Activated T-cell treated with anti-CD3 and anti-CD28 coated beads, Interleukin-2, amount 50 U/mL, for 48 hours (primary cell): ENCODE data around the gene ARHGAP12.
A peak's percentile ranks its signal among the peaks of the same experiment; 100 is the strongest.

ENCODE experiments used
- DNase-seq, 2 experiments: peaks; one replicate each; pipeline ENCODE4 v3.0.0-alpha.2; 2020

ARHGAP12 gene

DNA sequence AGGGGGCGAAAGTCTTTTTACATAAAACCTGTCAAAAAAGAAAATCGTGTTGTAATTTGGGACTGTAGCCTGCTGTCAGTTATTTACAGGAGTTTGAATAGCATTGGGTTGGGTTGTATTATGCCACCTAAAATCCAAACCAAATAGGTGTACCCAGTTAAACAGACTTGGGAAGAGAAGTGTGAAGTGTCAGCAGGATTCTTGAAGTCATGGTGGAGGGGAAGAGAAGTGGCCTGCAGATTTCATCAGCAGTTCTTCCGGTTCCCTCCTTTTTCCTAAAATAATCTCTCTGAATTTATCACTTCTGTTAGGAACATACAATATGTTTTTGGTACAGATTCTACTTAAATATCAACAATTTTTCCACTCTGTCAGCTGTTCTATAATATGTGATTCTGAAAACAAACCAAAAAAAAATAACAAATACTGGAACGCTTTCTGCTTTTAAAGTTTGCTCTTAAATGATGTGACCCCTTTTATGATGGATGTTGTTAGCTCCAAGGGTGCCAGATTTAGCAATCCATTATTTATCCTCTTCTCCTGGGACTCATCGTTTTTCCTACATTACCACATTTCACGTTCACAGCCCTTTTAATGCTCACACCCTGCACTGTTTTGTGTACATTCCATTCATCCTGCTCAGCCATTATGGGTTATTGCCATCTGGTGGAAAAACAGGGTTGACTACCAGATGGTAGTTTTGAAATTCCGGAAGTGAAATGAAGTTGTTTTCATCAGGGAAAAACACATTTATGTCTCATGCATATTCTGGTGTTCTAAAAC is 18.7 kb upstream of the ARHGAP12 start:
- DNase-seq: no peak

DNA sequence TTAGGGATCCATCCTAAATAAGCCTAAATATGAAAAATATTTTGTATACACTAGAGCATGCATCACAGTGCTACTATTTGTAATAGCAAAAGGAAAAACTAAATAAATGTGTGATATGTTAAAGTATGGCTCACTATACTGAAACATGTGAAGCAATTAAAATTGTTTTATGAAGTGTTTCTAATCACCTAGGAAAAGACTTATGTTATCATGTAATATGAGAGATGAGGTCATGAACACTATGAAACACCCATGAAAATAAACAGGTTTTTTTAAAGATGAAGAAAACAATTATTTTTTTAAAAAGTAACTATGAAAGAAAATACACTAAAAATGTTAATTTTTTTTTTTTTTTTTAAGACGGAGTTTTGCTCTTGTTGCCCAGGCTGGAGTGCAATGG is 16.8 kb upstream of the ARHGAP12 start:
- no peak for DNase-seq

DNA sequence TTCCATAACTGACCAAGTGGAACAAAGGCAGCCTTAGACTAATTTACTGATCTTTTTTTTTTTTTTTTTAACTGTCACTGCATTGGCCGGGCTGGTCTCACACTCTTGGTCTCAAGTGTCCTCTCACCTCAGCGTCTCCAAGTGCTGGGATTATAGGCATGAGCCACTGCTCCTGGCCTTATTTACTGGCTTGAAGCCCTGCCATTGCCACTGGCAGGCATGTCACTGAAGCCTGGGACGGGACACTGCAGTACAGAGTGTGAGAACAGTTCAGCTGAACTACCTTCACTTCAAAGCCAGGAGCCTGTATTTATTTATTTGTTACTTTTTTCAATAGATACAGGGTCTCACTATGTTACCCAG is 15.4 kb upstream of the ARHGAP12 start:
- DNase-seq: no peak

DNA sequence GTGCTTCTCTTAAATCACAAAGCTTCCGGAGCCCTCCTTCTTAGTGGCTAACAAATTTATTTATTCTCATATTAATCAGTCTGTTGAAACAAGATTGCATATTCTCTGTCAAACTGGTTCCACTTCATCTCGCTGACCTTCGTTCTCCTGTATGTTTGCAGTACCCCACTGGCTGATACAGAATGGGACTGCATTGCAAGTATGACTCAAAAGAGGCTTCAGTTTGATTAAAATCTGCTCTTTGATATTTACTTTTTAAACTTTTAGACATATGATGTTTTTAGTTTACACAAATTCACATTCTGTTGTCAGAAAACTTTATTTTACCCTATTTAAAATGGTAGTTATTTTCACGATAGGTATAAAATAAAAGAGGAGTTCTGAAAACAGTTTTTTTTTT is 14.3 kb upstream of the ARHGAP12 start:
- no peak for DNase-seq

DNA sequence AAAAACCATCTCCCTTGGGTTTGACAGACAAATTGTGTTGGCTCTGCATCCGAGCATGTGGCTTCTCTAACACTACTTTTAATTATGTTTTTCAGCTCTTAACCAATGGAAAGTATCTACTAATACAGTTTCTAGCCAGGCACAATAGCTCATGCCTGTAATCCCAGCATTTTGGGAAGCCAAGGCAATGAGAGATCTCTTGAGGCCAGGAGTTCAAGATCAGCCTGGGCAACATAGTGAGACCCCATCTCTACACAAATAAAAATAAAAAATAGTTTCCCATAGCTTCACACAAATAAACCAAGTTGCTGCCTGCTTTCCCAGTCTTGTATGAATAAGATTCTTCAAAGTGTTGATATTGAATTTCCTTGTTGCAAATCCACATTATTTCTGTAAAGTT is 13.8 kb upstream of the ARHGAP12 start:
- DNase-seq: no peak

DNA sequence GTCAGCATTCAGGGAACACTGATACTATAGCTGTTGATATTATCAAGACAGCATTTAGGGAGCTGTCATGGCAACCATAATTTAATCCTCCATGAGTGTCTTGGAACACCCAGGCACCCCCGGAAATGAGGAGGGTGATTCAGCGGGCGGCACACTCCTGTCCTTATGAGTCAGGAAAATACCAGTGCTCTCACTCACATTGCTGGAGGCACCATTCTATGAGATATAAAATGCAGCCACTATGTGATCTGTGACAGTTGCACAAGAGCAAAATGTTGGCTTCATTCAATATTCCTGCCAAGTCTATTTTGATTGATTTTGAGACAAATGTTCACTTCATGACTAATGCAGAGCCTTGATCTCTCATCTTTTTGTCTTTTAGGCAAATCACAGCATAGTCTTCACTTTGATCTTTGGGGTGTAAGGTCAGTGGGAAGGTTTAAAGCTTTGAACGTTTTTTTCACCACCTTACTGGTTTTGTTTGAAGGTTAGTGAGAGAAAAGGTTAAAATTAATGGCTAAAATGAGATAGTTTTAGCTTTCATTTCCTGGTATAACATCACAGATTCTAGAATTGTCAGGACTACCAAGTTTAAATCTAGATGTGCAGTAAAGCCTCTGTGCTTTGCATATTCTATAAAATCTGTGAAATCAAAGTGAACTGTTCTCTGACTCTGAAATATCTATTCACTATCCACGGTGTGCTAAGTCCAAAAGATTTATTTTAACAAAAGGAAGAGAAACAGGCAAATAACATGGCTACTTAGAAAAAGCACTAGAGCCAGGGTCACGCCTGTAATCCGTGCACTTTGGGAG is 12.4 kb upstream of the ARHGAP12 start:
- no peak for DNase-seq

DNA sequence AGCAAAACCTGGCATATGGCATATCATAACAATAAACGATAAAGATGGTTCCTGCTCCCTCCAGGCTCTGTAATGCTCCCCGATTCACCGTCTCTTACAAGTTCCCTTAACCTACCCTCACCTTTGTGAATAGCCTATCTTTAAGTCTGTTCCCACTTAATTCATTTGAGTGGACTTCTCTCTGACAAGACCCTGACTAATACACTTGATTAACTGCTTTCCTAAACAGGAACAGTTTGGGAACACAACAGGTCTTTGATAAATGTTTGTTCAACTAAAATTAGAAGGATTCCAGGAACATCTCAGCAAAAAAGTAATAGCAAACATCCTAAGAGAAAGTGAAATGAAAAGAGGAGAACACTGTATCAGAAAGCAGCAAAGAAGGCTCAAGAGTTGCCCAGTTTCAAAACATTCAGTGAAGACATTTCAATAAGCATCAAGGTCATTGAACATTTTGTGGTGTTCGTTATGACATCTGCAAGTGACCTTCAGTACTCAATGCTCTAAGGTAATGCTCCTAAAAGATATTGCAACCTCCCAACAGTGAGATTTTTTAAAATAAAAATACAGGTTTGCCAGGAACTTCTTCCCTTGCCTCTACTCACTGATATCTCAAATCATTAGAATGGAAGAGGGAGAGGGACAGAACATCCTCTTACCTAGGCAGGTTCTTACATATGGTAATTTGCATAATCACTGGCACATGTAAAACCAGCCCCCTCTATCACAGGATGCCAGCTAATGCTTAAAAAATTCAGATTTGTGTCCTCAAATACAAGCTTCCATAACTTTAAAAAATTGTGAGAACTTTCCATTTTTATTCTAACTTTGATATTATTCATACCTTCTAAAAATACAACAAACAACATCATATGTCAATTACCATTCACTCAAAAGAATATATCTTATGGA is 11.4 kb upstream of the ARHGAP12 start:
- DNase-seq: no peak

DNA sequence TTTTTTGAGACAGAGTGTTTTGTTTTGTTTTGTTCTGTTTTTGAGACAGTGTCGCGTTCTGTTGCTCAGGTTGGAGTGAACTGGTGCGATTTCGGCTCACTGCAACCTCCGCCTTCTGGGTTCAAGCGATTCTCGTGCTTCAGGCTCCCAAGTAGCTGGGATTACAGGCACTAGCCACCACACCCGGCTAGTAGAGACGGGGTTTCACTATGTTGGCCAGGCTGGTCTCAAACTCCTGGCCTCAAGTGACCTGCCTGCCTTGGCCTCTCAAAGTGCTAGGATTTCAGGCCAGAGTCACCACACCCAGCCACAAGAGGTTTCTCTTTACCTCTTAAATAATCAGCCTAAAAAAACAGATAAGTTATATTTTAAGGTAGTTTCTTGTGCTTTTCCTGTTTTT is 8.7 kb upstream of the ARHGAP12 start:
- DNase-seq: no peak

DNA sequence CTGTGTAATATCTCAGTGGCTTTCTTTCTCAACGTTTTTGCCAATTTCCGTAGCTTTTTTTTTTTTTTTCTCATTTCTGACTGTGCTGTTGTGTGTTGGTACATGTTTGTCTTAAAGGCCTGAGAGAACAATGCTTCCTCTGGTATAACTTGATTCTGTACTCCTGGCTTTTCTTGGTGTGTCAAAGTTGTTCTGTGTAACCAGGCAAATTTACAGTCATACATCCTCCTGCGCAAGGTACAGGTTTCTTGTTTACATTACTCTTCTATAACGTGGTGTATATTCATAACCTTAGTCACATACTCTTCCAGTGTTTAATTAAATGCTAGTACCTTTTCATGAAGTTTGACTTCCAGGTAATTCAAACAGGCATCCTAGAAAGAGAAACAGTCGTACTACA is 8.3 kb upstream of the ARHGAP12 start:
- no peak for DNase-seq

DNA sequence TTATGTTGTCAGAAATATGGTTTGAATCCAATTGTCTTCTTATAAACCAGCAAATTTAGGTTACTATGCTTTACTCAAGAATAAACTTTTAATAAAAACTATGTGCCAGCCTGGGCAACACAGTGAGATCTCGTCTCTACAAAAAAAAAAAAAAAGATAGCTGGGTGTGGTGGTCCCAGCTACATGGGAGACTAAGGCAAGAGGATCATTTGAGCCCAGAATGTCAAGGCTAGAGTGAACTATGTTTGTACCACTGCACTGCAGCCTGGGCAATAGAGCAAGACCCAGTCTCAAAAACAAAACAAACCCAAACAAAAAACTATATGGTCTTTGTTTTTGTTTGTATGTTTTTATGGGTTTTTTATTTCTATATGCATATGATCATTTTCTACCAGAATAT is 7.5 kb upstream of the ARHGAP12 start:
- DNase-seq: no peak

DNA sequence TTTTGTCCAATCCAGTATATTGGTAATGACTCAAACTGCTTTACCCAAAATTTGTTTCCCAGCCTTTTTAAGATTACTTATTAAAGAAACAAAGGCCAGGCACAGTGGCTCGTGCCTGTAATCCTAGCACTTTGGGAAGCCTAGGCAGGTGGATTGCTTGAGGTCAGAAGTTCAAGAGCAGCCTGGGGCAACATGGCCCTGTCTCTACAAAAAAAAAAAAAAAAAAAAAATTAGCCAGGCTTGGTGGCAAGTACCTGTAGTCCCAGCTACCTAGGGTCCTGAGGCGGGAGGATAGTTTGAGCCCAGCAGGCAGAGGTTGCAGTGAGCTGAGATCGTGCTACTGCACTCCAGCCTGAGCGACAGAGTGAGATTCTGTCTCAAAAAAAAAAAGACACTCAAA is 7.0 kb upstream of the ARHGAP12 start:
- no peak for DNase-seq

DNA sequence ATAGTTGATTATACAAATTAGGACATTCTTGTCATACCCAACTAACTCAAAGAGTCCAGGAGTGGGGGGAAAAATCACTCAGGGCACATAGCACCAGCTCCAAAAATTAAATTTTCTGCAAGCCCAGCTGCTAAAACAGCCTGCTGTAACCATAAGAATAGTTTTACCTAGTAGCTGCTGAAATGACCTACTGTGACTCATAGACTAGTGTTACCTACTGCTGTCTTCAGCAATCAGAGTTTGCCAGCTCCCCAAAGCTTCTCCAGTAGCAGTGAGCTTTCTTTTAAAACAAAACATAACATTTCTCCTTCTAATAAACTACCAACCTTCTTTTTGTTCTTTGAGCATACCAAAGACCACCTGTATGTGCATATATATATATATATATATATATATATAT is 4.2 kb upstream of the ARHGAP12 start:
- no peak for DNase-seq

DNA sequence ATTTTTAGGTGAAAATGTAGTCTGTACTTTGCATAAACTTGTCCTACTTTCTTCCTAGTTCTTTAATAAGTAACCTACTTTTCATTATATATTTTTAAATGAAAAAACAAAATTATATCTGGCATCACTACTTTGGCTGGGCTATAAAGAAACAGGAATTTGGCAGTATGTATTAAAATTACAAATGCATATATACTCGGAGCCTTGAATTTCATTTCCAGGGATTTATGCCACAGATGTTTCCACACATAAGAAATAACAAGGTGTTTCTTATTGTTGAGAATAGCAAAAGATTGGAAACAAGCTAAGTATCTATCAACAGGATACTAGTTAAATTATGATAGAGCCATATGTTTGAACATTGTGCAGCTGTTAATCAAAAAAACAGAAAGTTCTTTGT is 2.2 kb upstream of the ARHGAP12 start:
- DNase-seq: no peak

DNA sequence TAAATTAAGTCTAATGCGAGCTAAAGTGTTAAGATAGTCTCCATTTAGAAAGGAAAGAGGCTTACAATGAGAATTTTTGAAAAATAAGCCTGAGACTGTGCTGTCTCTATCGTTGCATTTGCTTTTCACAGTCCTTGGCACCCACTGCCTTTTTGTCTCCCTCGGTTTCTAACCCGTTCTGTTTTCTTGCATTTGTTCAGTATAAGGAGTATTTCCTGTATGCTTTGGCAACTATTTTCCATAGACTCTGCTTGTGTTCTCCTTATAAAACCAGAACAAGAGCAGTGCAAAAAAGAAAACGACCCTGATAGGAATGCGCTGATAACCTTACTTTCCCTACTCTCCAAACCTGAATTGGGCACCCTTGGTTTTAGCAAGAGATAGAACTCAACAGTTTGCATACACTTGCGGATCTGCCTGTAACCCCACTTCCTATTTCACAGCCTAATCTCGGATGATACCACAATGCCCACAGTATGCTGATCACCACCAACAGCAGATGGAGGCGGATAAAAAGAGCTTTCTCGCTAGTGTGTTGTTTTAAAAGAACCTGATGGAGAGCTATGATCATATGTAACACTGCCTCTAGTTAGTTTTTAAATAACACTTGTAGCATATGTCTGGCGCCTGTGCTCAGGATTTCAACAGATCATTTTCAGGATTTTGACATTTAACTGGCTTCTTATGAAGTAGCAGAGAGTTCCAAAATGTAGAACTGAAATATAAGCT is 1.6 kb upstream of the ARHGAP12 start:
- peak in 1 of 2 experiments; percentile 25 for DNase-seq

DNA sequence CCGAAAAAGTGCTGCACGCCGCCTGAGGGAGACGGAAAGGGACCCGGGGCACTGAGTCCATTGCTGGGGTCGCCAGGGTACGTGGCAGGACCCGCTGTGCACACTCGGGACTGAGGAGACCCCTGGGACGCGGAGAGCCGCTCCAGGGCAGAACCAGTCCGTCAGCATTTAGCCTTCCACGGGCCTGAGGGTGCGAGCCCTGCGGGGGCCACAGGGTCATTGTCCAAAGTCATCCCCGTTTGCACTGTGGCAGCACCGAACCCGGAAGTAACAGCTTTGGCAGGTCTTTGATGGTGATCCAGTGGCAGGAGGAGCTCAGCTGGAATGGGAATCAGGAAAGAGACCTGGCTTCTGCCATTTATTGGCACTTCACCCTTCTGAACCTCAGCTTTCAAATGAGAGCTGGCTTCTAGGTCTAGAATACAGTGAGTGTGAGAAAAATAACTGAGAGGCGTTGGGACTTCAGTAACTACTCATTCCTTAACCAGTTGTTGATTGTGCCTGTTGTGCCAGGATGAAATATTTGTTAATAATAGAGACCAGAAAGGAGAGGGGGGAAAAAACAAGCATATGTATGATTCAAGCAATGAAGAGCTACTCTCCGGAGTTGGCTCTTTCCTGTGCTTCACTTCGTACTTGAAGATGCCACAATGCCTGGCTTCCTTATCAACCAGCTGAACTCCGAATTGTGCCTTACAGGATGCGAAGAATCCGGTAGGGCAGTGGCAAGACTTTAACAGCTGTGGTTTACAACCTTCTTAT is 811 bp upstream of the ARHGAP12 start:
- DNase-seq: peak; percentile 46 to 48

DNA sequence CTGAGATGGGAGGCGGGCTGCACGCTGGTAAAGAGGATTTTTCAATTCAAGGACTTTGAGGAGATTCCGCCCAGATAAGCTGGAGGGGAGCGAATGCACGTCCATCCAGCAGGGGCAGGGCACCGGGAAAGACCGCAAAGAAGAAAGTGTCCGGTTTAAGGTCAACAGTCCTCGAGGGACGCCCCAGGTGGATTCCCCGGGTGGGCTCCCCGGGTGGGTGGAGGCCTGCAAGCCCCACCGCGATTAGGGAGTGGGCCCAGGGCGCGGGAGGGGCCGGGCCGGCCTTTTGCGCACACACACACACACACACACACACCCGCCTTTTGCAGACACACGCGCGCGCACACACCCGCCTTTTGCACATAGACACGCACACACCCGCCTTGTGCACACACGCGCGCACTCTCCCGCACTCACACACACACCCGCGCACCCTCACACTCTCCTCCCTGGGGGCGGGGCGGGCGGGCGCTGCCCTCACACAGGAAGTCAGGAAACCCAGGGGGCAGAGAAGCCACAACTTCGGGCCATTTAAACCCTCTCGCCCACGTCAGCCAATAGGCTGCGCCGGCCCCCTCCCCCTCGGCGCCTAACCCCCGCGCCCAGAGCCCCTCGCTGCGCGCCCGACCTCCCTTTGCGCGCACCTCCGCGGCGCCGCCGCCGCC is 615 bp downstream of the ARHGAP12 start:
- DNase-seq: peak; percentile 64 to 65

DNA sequence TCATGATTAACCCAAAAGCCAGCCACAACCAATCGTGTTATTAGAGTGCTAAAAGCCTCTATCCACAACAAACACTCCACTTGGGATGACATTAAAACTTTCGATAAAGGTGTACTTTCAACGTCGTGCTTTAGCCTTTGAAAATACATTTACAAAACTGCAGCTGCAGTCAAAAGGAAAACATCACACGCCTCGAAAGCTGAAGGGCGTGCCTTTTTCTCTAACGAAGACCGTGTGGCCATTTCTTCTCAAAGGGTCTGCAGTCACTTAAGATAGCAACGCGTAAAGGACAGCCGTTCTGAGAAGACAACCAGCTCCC is 1.1 kb downstream of the ARHGAP12 start:
- DNase-seq: no peak

DNA sequence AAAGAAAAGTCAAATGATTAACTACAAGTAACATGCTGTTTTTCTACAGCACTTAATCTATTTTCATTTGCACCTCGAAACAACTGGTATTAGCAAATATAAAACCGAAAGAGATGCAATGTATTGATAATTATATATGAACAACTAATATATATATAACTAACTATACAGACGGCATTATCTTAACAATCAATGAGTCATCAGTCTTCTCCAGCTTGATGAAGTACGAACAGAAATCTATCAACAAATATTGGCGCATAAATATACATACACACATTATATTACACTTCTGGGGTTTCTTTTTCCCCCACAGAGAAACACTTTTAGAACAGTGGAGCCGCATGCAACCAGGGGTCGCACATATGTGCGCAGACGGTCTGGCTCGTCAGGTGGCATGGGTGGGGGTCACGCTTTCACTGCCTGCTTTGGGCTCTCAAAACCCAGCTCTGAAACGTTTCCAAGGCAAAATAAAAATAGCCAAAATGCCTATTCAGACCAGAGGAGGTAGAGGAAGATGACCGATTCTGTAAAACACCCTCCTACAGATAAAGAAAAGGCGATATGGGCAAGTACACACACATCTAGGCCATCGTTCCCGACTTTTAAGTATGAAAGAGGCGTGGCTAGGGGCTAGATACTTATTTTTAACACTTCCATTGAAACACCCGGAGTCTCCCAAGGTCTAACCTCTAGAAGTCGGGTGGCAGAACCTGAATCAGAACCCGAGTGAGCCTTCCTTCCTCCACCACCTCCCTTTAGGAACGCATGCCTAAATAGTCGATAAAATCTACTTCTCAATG is 1.7 kb downstream of the ARHGAP12 start:
- peak; percentile 24 to 27 for DNase-seq

DNA sequence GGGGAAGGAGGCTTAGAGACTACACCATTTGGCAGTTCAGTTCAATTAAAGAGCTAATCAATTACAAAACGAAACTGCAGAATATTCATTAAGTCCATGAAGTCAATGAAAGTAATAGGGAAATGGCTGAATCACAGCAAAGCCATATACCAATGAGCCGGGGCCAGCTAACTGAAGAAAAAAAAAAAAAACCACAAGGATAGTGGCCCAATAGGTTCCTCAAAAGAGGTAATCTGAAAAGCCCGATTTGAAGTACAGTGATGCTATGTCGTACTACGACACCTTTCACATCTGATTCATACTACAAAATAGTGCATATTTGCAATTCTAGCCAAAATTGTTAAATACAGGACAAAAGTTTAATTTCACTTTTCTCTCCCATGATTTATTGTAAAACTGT is 2.5 kb downstream of the ARHGAP12 start:
- DNase-seq: no peak

DNA sequence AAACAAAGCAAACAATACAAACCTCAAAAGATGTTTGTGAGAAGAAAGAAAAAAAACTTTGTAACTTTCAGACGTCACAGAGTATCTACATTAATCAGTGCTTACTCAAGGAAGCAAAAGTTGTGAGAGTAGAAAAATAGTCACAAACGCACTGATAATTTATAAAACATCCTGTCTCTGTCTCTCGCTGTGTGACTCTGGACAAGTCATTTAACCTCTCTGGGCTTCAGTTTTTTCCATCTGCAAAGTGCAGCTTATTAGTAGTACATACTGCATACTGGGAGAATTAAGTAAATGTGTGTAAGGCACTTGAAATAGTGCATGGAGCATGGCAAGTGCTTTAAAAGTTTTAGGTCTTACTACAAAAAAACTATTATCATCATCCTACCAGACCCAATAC is 3.8 kb downstream of the ARHGAP12 start:
- DNase-seq: no peak

DNA sequence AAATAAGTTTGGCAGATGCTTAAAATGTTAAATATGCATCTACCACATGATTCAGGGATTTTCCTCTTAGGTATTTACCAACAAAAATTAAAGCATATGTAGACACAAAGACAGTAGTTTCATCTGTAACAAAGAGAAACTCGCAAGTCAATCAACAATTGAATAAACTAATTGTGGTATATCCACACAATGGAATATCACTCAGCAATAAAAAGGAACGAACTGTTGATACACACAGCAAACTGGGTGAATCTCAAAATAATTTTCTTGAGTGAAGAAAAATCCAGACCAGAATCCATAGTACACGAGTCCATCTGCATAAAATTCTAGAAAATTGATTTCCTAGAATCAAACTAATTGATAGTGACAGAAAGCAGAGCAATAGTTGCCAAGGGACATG is 5.2 kb downstream of the ARHGAP12 start:
- DNase-seq: no peak
